ENCODE results near the gene FKBP1A.

The FKBP1A gene

DNA sequence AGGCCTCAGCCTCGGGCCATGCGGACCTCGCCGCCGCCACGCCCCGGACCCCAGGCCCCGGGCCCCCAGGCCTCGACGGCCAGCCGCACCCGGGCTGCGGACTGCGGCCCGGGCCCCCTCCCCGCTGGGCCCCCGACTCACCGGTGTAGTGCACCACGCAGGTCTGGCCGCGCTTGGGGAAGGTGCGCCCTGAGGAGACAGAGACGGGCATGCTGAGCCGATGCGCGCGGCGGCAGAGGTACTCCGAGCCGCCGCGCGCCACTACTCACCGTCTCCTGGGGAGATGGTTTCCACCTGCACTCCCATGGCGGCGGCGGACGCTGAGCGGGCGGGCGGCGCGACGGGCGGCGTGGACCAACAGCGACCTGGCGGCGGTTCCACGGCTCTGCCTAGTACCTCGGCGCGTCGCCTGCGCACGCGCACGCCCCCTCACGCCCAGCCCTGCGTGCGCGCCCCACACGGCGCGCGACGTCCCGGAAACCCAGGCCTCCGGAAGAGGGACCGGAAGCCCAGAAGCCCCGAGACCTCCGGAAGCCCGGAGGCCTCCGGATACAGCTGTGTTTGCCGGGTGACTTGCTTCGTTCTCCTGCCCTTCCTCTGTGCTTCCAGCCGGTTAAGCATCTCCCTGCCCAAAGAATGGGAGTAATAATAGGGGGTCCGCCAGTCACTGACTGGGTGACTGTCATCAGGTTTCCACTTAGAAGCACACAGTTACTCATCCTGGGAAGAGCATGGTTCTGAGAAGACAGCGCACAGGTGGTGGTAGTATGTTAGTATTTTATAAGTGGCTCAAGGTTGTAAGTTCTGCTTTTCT lies at the start of gene FKBP1A:
Gene FKBP1A, minus strand, starts transcription at position 362 of the 814 bp plus-strand sequence. Its CDS starts 56 bp downstream, at position 306.
- DNase-seq (ENCODE audit: low spot score): peak; percentile 97

DNA sequence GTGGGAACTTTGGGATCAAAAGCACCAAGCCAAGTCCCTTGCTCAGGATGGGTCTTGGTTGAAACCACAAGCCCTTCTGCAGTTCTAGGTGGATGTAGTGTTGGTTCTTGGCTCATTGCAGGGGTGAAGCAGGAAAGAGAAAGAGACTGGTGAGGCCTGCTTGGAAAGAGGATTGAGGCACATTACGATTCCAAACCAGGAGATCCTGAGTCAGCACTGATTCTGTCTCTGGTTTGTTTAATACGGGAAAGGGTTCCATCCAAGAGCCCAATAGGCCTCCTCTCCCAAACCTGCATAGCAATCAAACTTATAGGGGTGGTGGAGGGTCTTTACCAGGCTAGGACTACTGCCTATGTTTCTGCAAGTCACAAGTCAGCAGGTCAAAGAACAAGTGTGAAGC lies 49.5 kb upstream of the FKBP1A start:
- no peak for DNase-seq (ENCODE audit: low spot score)

DNA sequence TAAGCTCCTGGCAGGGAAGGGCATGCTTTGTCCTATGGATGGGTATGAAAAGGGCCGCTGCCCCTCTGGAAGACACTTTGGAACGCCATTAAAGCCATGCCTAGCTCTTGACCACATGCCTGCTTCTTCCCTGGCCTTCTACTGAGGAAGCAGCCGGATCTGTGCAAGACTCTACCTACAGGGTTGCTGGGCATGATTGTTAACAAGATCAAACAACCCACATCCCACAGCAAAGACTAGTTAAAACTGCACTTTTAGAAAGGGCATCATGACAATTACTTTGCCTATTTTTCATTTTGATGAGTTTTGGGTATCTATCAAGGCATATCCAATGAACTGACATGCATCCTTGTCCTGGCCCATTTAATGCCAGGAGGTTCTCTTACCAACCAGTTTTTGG lies 48.3 kb upstream of the FKBP1A start:
- DNase-seq (ENCODE audit: low spot score): no peak

DNA sequence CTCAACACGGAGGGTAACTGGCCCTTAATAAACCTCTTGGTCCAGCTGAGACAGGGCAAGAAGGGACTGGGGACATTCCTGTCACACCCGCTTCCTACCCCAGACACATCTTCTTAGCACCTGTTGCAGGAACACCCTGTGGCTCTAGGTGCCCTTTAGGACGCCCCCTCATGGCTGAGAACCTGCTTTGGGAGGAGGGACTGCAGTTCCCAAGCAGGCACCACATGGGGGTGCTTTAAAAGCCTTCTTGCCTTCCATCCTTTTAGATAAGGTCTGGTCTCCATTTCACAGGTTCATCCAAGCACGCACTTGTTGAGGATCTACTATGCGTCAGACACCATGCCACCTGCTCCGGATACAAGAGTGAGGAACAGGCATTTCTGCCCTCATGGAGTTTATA lies 47.2 kb upstream of the FKBP1A start:
- DNase-seq (ENCODE audit: low spot score): peak; percentile 11

DNA sequence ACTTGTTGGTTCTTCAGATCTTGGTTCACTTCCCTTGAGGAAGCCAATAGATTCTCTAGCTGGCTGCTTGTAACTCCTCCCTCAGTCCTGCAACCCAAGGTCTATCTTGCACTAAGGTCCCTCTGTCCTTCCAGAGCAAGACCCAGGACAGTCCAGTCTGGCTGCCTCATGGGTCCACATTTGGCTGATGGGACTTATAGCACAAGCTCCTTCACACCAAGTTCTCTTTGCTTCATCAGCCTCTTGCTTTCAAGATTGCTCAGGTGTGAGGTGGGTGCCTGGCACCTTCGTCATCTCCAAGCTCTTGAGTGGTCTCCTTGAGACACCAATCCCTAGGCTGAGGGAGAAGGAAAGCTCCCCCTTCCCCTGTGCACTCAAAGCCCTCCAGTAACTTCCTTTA lies 45.5 kb upstream of the FKBP1A start:
- DNase-seq (ENCODE audit: low spot score): no peak

DNA sequence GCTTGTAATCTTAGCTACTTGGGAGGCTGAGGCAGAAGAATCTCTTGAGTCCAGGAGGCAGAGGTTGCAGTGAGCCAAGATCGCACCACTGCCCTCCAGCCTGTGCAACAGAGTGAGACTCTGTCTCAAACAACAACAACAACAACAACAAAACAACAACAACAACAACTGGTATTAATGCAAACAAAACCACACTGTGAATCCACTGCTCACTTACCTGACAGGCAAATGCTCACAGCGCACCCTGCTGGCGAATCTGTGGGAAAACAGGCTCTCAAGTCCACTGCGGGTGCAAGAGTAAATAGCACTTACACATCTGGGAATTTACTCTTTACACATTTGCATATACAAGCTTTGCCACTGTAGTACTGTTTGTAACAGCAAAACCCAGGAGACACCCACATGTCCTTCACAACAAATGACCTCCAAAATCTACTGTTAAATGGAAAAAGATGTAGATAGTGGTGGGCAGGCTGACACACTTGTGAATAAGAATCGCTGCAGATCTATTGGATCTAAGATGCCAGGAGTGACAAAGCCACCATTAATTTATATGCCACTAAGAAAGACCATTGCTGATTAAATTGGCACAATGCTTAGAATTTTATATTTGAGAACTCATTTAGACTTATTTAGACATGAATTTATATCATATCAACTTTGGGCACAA lies 44.5 kb upstream of the FKBP1A start:
- DNase-seq (ENCODE audit: low spot score): peak; percentile 80

DNA sequence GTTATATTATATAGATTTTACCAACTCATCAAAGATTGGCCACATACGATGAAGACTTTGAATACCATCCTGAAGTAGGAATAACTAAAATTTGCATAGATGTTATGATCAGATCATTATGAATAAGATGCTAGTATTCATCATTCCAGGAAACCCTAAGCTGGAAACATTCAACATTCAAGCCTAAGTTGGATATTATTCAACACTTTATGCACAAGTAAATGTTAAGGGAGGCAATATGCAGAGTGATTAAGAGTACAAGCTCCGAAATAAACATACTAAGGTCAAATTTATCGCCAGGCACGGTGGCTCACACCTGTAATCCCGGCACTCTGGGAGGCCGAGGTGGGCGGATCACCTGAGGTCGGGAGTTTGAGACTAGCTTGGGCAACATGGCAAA lies 43.4 kb upstream of the FKBP1A start:
- no peak for DNase-seq (ENCODE audit: low spot score)

DNA sequence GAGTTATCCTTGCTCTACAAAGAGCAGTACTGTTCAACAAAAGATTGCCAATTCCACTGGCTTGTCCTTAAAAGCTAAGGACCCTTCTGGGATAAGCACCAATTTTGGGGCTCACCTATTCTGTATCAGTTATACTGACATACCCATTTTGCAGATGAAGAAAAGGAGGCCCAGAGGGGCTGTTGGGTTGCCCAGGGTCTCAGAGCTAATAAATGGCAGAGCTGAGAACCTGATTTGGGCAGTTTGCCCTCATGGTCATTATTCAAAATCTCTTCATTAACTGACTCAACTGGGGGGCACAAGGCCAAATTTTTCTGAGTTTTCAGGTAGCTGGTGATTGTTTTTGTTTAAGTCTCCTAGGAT lies 42.5 kb upstream of the FKBP1A start:
- no peak for DNase-seq (ENCODE audit: low spot score)

DNA sequence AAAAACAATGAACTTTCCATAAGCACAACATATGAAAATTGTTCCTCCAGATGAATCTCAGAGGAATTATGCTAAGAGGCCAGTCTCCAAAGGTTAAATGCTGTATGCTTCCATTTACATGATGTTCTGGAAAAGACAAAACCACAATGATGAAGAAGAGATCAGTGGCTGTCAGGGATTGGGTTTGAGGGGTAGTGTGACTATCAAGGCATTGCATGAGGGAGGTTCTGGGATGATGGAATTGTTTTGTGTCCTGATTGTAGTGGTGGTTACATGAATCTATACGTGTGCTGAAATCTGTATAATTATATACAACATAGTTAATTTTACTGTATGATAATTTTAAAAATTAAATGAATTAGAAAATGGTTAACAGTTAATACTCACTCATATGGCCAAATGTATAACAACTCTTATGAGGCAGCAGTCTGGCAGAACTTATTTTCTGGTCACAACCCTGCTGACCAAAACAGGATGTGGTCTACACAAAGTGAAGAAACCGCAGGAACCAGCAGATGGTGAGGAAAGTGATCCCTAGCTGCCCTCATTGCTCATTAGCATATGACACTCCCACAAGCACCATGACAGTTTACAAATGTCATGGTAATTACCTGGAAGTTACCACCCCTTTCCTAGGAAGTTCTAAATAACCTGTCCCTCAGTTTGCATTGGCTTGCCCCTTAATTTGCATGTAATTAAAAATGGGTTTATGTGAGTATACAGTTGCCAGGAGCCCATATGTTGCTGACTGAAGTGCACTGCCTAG lies 41.9 kb upstream of the FKBP1A start:
- DNase-seq (ENCODE audit: low spot score): peak; percentile 72

DNA sequence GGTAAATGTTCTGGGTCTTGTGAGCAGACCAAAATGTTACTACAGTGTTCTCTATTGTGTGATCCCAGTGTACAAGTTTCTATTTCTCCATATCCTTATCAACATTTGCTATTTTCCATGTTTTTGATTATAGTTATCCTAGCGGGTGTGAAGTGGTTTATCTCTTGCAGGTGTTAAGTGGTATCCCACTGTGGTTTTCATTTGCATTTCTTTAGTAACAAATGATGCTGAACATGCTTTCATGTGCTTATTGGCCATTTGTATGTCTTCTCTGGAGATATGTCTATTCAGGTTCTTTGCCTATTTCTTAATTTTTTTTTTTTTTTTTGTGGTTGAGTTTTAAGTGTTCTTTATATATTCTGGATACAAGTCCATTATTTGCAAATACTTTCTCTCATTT lies 38.3 kb upstream of the FKBP1A start:
- DNase-seq (ENCODE audit: low spot score): no peak

DNA sequence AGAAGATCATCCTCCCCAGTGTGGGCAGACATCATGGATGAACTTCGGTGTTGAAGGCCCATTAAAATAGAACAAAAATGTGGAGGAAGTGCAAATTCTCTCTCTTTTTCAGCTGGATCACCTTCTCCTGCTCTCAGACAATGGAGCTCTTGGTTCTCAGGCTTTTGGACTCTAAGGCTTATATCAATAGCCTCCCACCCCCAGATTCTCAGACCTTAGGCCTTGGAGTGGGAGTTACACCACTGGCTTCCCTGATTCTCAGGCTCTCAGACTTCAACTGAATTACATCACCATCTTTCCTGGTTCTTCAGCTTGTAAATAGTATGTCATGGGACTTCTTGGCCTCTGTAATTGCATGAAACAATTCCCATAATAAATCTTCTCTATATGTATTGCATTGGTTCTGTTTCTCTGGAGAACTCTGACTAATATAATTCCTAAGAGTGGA lies 37.2 kb upstream of the FKBP1A start:
- peak; percentile 22 for DNase-seq (ENCODE audit: low spot score)

DNA sequence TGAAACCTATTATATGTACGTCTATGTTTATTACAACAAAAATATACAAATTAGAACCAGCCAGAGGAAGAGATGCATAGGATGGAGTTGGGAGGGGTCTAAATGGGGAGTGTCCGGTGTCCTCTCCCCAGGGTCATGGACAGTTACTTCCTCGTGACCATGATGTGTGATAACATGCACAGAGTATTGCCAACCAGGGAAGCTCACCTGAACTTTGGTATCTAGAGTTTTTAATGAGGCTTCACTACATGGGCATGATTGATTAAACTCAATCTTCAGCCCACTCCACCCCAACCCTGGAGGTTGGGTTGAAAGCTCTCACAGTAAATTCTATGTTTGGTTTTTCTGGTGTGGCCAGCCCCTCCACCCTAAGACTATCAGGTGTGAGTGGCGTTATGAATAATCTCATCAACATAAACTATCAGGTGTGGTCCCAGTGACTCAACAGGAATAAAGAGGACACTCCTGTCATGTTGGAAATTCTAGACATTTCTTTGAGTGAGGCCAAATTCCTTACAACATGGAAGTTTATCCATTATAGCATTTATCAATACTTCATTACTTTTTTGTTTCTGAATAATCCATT lies 36.4 kb upstream of the FKBP1A start:
- DNase-seq (ENCODE audit: low spot score): no peak

DNA sequence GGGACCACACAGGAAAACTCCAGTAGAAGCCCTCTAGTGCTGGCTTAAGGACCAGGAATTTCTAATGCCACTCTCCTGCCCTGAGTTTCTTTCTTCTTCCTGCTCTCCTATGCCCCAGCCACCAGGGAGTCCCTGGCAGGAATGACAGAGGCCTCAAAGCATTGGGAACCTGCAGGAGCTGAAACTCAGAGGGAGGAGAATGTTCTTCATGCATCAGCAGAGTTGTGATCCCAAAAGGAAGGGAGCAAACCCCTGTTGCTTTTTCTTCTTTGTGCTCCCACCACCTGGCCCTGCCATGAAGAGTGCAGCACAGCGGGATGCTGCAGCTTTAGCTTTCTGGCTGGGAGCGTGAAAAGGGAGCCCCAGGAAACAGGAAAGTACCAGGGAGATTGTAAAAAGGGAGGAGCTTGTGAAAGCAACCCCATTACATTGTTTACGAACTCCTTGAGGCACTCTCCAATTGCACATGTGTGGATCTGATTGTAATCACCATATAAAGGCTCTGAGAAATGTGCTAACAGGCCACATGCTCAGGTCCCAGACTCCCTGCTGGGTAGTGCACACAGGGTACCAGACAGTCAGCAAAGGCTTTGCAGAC lies 34.7 kb upstream of the FKBP1A start:
- no peak for DNase-seq (ENCODE audit: low spot score)

DNA sequence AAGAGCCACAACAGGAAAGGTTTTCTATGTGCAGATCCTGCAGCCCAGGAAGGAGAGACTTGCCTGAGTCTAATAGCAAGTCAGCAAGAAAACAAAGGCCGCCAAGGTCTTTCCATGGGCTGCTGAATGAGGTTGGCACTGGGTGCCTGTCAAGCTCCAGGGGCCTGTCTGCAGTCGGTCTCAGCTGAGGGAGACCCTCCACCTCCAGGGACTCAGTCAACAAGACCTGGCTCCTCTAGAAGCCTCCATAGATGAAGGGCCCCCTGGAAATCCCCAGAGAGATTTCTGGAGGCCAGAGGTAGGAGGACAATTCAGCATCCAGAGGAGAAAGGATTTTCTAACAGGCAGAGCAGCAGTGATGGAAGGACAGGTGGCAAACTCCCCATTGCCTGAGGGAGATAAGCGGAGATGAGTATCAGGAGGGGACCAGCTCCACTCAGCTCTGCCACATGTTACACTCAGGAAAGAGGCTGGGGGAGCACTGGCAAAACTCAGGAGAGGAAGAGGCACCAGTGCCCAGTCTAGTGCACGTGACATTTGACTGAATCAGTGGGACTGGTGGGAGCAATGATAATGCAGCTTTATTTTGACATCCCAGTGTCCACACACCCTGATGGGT lies 33.5 kb upstream of the FKBP1A start:
- no peak for DNase-seq (ENCODE audit: low spot score)

DNA sequence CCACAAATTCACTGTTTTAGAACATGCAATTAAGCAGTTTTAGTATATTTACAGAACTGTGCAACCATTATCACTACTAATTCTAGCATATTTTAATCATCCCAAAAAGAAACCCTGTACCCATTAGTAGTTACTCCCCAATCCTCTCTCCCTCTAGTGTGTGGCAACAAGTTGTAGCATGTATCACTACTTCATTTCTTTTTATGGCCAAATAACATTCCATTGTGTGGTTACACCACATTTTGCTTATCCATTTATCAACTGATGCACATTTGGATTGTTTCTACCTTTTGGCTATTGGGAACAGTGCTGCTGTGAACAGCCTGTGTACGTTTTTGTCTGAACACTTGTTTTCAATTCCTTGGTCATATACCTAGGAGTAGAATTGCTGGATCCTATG lies 31.5 kb upstream of the FKBP1A start:
- DNase-seq (ENCODE audit: low spot score): no peak

DNA sequence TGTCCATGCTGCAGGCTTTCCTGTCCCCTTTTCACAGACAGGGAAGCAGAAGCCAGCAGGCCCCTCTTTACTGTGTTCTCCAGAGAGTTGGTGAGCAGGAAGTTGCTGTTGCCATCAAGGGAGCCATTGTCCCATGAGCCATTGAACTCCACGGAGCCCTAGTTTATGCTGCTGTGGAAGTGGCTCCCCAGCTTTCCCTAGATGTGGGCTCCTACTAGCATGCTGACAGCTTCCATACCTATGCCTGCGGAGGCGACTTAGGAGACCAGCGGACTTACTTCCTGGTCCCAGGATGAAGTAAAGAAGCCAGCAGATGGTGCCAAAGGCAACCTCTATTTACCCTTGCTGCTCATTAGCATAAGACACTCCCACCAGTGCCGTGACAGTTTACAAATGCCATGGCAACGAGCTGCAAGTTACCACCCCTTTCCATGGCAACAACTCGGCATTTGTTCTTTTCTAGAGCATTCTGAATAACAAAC lies 30.8 kb upstream of the FKBP1A start:
- DNase-seq (ENCODE audit: low spot score): no peak

DNA sequence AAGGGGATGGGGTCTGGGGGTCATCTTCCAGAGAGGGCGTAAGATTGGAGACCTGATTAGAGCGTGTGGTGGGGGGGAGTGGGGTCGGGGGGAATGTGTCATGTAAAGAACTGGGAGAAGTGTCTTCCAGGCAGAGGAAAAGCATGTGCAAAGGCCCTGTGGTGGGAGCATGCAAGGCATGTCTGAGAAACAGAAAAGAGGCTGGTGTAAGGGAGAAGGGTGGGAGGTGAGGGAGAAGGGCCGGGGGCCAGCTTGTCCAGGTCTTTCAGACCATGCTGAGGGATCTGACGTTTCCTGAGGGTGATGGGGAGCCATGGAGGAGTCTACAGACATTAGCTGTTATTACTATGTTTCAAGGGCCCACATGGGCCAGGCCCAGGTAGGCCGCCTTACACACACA lies 30.4 kb upstream of the FKBP1A start:
- no peak for DNase-seq (ENCODE audit: low spot score)

DNA sequence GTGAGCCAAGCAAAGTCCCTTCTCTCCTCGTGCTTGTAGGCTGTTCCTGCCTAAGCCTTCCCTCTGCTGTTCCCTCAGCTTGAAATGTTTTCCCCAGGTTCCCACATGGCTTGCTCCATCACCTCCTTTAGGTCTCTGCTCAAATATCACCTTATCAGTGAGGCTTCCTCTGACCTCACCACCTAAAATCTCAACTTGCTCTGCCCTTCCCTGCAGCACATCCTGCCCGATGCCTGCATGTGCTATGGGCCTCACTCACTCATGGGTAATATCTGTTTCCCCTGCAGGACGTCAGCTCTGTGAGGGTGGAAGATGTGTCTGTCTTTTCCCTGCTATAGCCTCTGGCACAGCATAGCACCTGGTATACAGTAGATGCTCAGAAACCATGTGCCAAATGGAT lies 29.9 kb upstream of the FKBP1A start:
- no peak for DNase-seq (ENCODE audit: low spot score)

DNA sequence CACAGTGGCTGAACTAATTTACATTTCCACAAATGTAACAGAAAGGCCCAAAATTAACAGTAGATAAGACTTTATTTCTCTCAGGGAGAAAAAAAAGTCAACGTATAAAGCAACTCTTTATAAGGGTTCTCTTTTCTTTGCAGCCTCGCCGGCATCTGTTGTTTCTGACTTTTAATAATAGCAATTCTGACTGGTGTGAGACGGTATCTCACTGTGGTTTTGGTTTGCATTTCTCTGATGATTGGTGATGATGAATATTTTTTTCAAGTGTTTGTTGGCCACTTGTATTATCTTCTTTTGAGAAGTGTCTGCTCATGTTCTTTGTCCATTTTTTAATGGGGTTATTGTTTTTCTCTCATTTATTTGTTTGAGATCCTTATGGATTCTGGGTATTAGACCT lies 27.2 kb upstream of the FKBP1A start:
- DNase-seq (ENCODE audit: low spot score): no peak

DNA sequence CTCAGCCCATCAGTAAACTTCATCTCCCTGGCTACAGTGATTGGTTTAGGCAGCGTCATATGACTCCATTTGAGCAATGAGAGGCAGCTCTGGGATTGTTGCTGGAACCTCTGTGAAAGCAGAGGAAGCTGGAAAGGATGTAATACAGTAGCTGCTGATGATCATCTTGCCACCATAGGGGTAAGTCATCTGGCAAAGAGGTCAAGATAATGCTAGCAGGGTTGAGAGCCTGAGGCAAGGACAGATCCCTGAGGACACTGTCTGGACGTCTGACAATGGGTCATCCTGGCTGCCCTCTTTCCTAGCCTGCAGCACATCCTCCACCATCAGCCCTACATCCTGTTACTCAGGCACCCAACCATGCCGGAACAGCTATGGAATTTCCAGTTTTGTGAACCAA lies 25.5 kb upstream of the FKBP1A start:
- DNase-seq (ENCODE audit: low spot score): peak; percentile 37

DNA sequence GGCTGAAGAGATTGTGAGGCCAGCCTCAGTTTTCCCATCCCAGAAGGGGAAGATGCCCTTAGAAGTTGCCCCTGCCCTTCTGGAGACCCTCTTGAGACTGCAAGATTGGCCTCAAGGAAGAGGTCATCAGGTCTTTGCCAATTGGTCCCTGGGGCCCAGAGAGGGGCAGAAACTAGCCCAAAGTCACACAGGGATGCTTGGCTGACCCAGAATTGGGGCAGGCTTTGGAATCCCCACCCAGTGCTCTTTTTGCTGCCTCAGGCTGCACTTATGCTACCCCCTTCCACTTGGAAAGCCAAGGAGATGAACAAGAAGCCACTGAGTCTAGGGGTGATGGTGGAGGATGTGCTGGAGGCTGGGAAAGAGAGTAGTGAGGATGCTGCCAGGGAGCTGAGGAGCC lies 24.9 kb upstream of the FKBP1A start:
- no peak for DNase-seq (ENCODE audit: low spot score)

DNA sequence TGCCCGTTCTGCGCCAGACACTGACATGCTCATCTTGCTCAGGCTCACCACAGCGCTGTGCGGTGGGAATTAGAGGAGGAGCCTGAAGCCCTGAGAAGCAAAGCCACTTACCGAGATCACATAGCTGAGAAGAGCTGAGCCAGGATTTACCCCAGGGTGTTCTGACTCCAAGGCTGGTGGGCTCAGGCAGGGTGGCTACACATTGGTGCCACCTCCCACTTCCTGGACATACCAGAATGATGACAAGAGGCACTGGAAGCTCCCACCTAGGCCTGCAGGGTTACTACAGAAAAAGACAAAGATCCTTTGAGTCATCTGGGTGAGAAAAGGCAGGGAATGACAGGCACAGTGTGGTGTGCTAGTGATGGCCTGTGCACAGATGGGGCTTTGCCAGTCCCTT lies 24.4 kb upstream of the FKBP1A start:
- DNase-seq (ENCODE audit: low spot score): peak; percentile 49
